Neural cell (in vitro differentiated cells): ENCODE results near the gene MCC. TPM values are rescaled to one million over a fixed set of nuclear protein-coding genes. Genes with fewer than 3 reads are reported as not detected.

ENCODE experiments used
- H2AFZ ChIP-seq: fragments of 200-600, 300-800 bp; sonication (generic), shearing (Covaris generic); 2 replicates; pipeline ENCODE4 v1.6.0; 2014; ENCODE audit warnings: low read depth, mild to moderate bottlenecking, antibody characterized with exemption, low read length, moderate library complexity
- H3F3A ChIP-seq: fragments of 200-600 bp; shearing (Covaris generic); 2 replicates; pipeline ENCODE4 v1.6.1; 2016; ENCODE audit warnings: mild to moderate bottlenecking, moderate library complexity, mixed read lengths, antibody characterized with exemption, low read length; ENCODE audit not compliant: insufficient read depth, poor library complexity, severe bottlenecking
- H3K27ac ChIP-seq: fragments of 200-600, 300-800 bp; sonication (generic), shearing (Covaris generic); 2 replicates; pipeline ENCODE4 v1.5.1; 2014; ENCODE audit warnings: mild to moderate bottlenecking, low read length, moderate library complexity
- H3K27me3 ChIP-seq: fragments of 300-800, 200-600 bp; sonication (generic), shearing (Covaris generic); 2 replicates; pipeline ENCODE4 v1.6.0; 2014; ENCODE audit warnings: mild to moderate bottlenecking, low read depth, low read length, moderate library complexity; ENCODE audit not compliant: insufficient read depth
- H3K36me3 ChIP-seq: fragments of 300-800, 200-600 bp; sonication (generic), shearing (Covaris generic); 2 replicates; pipeline ENCODE4 v1.5.1; 2014; ENCODE audit warnings: mild to moderate bottlenecking, antibody characterized with exemption, low read length, moderate library complexity; ENCODE audit not compliant: insufficient read depth
- H3K4me2 ChIP-seq: fragments of 300-800, 200-600 bp; sonication (generic), shearing (Covaris generic); 2 replicates; pipeline ENCODE4 v1.6.0; 2014; ENCODE audit warnings: mild to moderate bottlenecking, low read length
- H3K4me3 ChIP-seq: fragments of 300-800, 200-600 bp; sonication (generic), shearing (Covaris generic); 2 replicates; pipeline ENCODE4 v1.5.1; 2014; ENCODE audit warnings: mild to moderate bottlenecking, low read length, moderate library complexity
- H3K79me2 ChIP-seq: fragments of 200-600 bp; shearing (Covaris generic); replicated peaks from 2 replicates; pipeline ENCODE4 v1.6.0; 2014; ENCODE audit warnings: mild to moderate bottlenecking, low read length, moderate library complexity; ENCODE audit not compliant: insufficient read depth
- H3K9ac ChIP-seq: fragments of 300-800, 200-600 bp; sonication (generic), shearing (Covaris generic); 2 replicates; pipeline ENCODE4 v1.6.1; 2016; ENCODE audit warnings: mild to moderate bottlenecking, low read length, mixed read lengths
- H3K9me2 ChIP-seq: fragments of 200-600 bp; shearing (Covaris generic); 2 replicates; pipeline ENCODE4 v1.6.1; 2016; ENCODE audit warnings: mild to moderate bottlenecking, low read length, mixed read lengths; ENCODE audit not compliant: insufficient read depth
- H3K9me3 ChIP-seq: fragments of 200-600, 300-800 bp; sonication (generic), shearing (Covaris generic); 2 replicates; pipeline ENCODE4 v1.6.1; 2016; ENCODE audit warnings: mild to moderate bottlenecking, mixed run types, low read length, moderate library complexity, mixed read lengths
- H4K20me1 ChIP-seq: fragments of 200-600 bp; shearing (Covaris generic); 2 replicates; pipeline ENCODE4 v1.6.1; 2016; ENCODE audit warnings: mild to moderate bottlenecking, mixed run types; ENCODE audit not compliant: insufficient read depth
- EP300 ChIP-seq: fragments of 450-650 bp; conservative IDR thresholded peaks from 2 replicates; pipeline ENCODE4 v1.6.1; 2014; ENCODE audit warnings: antibody characterized with exemption, mild to moderate bottlenecking, moderate library complexity; ENCODE audit not compliant: poor library complexity, severe bottlenecking
- EZH2 ChIP-seq: fragments of 200-600, 300-800 bp; shearing (Covaris generic), sonication (generic); IDR thresholded peaks from 2 replicates; pipeline ENCODE4 v1.6.1; 2014; ENCODE audit warnings: antibody characterized with exemption, low read length, borderline replicate concordance, mild to moderate bottlenecking; ENCODE audit not compliant: insufficient read depth, poor library complexity, severe bottlenecking
- MXI1 ChIP-seq: fragments of 450-650 bp; conservative IDR thresholded peaks from 2 replicates; pipeline ENCODE4 v1.6.1; 2014; ENCODE audit warnings: antibody characterized with exemption, mild to moderate bottlenecking; ENCODE audit not compliant: poor library complexity, severe bottlenecking
- POLR2AphosphoS5 ChIP-seq: IDR thresholded peaks from 2 replicates; pipeline ENCODE4 v1.6.1; 2012
- RAD21 ChIP-seq: fragments of 450-650 bp; conservative IDR thresholded peaks from 2 replicates; pipeline ENCODE4 v1.6.1; 2014; ENCODE audit warnings: antibody characterized with exemption, mild to moderate bottlenecking, moderate library complexity
- SMC3 ChIP-seq: fragments of 450-650 bp; conservative IDR thresholded peaks from 2 replicates; pipeline ENCODE4 v1.6.1; 2014; ENCODE audit warnings: antibody characterized with exemption, mild to moderate bottlenecking, moderate library complexity; ENCODE audit not compliant: poor library complexity
- TAF1 ChIP-seq: IDR thresholded peaks from 2 replicates; pipeline ENCODE4 v1.6.1; 2012; ENCODE audit warnings: low read depth
- polyA plus RNA-seq: library from polyadenylated mRNA; depleted of rRNA; stranded (reverse); fragments of >200 nt; gene quantifications from 2 replicates; pipeline ENCODE4 v1.2.3, GENCODE V29; 2014
- TF ChIP-seq, protein P1 (sequence below): fragments of 450-650 bp; IDR thresholded peaks from 2 replicates; pipeline ENCODE4 v1.5.1; 2014; ENCODE audit warnings: antibody characterized with exemption, mild to moderate bottlenecking, moderate library complexity; ENCODE audit not compliant: poor library complexity, severe bottlenecking
- TF ChIP-seq, protein P2 (sequence below): IDR thresholded peaks from 2 replicates; pipeline ENCODE4 v1.6.1; 2012; ENCODE audit warnings: borderline replicate concordance

Gene MCC
- polyA plus RNA-seq, 1 donor from 2014 or later: 2.2 TPM

DNA sequence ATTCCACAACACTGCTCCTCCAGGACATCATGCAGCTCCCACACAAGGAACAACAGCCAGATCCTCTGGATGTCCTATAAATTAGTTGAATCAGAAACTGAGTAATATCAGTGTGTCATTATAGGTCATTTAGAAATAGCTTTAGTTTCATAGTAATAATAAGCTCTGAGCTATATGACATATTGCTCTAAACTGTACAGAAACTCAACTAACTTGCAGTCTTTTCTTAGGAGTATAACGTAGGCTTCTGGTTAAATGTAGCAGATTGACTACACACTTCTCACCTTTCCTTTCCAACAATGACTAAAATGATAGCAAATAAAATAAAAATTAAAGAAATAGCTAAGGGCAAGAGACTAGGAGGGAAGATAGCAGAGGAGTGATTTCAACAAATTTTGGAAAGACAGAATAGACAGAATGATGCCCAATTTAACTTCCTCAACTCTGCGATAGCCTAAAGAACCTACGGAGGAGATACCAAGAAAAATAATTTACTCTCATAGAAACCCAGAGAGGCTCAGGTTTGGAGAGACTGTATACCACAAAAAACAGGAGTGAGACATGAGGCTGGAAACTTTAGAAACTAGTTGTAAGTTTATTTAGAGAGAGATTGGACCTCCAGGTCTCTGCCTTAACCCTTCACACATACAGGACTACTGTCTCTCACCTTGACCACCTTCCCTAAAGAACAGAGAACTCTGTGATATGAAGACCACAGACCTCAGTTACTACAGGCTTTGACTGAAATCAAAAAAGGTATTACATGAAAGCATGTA, 247.1 kb downstream of the MCC start:
- H3K79me2 ChIP-seq: no peaks in the 10 kb centered on the region

DNA sequence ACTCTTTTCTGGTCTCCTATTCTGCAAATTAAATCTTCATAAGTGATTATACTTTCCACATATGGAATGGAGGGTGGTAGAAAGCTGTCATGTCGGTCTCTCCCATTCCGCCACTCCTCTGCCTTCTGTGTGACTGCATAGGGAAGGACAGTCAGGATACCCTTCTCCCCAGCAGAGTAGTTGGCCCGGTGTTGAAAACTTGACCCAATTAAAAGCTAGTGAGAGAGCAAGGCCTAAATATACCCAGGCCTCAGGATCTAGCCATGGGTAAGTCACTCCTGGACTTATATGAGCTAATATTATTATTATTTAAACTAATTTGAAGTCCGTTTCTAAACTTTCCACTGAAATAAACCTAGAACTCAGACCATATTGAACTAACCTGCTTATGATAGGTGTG, 248.2 kb downstream of the MCC start:
- Histone ChIP-seq H3K9me3 (no peaks in the 10 kb centered on the region), H3K36me3 (no peaks in the 10 kb centered on the region), H3K27ac (no peak overlapping the region), H4K20me1 (no peaks in the 10 kb centered on the region), H3K27me3 (no peaks in the 10 kb centered on the region), H3K9ac (no peak overlapping the region), H3F3A (no peaks in the 10 kb centered on the region), H3K79me2 (no peaks in the 10 kb centered on the region), H3K4me3 (no peak overlapping the region), H2AFZ (no peak overlapping the region), H3K9me2 (no peaks in the 10 kb centered on the region), H3K4me2 (no peak overlapping the region)
- TF ChIP-seq SMC3: no peak
- TF ChIP-seq, protein P1, sequence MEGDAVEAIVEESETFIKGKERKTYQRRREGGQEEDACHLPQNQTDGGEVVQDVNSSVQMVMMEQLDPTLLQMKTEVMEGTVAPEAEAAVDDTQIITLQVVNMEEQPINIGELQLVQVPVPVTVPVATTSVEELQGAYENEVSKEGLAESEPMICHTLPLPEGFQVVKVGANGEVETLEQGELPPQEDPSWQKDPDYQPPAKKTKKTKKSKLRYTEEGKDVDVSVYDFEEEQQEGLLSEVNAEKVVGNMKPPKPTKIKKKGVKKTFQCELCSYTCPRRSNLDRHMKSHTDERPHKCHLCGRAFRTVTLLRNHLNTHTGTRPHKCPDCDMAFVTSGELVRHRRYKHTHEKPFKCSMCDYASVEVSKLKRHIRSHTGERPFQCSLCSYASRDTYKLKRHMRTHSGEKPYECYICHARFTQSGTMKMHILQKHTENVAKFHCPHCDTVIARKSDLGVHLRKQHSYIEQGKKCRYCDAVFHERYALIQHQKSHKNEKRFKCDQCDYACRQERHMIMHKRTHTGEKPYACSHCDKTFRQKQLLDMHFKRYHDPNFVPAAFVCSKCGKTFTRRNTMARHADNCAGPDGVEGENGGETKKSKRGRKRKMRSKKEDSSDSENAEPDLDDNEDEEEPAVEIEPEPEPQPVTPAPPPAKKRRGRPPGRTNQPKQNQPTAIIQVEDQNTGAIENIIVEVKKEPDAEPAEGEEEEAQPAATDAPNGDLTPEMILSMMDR: no peak
- no peak for TF ChIP-seq EZH2
- no peak for TF ChIP-seq EP300
- TF ChIP-seq TAF1: no peak
- TF ChIP-seq POLR2AphosphoS5: no peak
- TF ChIP-seq MXI1: no peak
- TF ChIP-seq RAD21: no peak
- TF ChIP-seq, protein P2, sequence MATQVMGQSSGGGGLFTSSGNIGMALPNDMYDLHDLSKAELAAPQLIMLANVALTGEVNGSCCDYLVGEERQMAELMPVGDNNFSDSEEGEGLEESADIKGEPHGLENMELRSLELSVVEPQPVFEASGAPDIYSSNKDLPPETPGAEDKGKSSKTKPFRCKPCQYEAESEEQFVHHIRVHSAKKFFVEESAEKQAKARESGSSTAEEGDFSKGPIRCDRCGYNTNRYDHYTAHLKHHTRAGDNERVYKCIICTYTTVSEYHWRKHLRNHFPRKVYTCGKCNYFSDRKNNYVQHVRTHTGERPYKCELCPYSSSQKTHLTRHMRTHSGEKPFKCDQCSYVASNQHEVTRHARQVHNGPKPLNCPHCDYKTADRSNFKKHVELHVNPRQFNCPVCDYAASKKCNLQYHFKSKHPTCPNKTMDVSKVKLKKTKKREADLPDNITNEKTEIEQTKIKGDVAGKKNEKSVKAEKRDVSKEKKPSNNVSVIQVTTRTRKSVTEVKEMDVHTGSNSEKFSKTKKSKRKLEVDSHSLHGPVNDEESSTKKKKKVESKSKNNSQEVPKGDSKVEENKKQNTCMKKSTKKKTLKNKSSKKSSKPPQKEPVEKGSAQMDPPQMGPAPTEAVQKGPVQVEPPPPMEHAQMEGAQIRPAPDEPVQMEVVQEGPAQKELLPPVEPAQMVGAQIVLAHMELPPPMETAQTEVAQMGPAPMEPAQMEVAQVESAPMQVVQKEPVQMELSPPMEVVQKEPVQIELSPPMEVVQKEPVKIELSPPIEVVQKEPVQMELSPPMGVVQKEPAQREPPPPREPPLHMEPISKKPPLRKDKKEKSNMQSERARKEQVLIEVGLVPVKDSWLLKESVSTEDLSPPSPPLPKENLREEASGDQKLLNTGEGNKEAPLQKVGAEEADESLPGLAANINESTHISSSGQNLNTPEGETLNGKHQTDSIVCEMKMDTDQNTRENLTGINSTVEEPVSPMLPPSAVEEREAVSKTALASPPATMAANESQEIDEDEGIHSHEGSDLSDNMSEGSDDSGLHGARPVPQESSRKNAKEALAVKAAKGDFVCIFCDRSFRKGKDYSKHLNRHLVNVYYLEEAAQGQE: no peak

More for the DNA sequence above, 247.1 kb downstream of the MCC start:
- Histone ChIP-seq H3K27ac (no peak overlapping the region), H3K36me3 (no peaks in the 10 kb centered on the region), H3K27me3 (no peaks in the 10 kb centered on the region), H4K20me1 (no peaks in the 10 kb centered on the region), H3K9me2 (no peaks in the 10 kb centered on the region), H3K4me3 (no peak overlapping the region), H3K9me3 (no peaks in the 10 kb centered on the region), H2AFZ (no peak overlapping the region), H3K9ac (no peak overlapping the region), H3K4me2 (no peak overlapping the region), H3F3A (no peaks in the 10 kb centered on the region)
- TF ChIP-seq, protein P1: no peak
- TF ChIP-seq MXI1 (no peak), EZH2 (no peak), RAD21 (no peak)
